HUES6 (cell line): ENCODE data around the gene HEATR9.
"Not testable (repeated sequence)": the region's sequence is repeated elsewhere in the genome, so short reads cannot be mapped to it uniquely, and the experiment has no call there.

ENCODE experiments used
- H3K27ac ChIP-seq: 2 replicates; pipeline ENCODE4 v1.7.0; 2013; ENCODE audit warnings: low read depth, mild to moderate bottlenecking, low read length, inconsistent platforms
- H3K27me3 ChIP-seq: 2 replicates; pipeline ENCODE4 v1.6.1; 2013; ENCODE audit warnings: low read length; ENCODE audit not compliant: control insufficient read depth, insufficient read depth
- H3K36me3 ChIP-seq: 2 replicates; pipeline ENCODE4 v1.6.1; 2013; ENCODE audit warnings: low read length; ENCODE audit not compliant: control insufficient read depth, insufficient read depth
- H3K4me1 ChIP-seq: 2 replicates; pipeline ENCODE4 v1.6.1; 2013; ENCODE audit warnings: low read length; ENCODE audit not compliant: control insufficient read depth, insufficient read depth
- H3K4me3 ChIP-seq: 2 replicates; pipeline ENCODE4 v1.5.1; 2013; ENCODE audit warnings: low read depth, low read length
- H3K9ac ChIP-seq: one replicate; pipeline ENCODE4 v1.6.1; 2013; ENCODE audit warnings: mild to moderate bottlenecking, low read length
- H3K9me3 ChIP-seq: 2 replicates; pipeline ENCODE4 v1.6.1; 2013; ENCODE audit warnings: low read depth, low read length; ENCODE audit not compliant: control insufficient read depth, insufficient read depth

The HEATR9 gene

DNA sequence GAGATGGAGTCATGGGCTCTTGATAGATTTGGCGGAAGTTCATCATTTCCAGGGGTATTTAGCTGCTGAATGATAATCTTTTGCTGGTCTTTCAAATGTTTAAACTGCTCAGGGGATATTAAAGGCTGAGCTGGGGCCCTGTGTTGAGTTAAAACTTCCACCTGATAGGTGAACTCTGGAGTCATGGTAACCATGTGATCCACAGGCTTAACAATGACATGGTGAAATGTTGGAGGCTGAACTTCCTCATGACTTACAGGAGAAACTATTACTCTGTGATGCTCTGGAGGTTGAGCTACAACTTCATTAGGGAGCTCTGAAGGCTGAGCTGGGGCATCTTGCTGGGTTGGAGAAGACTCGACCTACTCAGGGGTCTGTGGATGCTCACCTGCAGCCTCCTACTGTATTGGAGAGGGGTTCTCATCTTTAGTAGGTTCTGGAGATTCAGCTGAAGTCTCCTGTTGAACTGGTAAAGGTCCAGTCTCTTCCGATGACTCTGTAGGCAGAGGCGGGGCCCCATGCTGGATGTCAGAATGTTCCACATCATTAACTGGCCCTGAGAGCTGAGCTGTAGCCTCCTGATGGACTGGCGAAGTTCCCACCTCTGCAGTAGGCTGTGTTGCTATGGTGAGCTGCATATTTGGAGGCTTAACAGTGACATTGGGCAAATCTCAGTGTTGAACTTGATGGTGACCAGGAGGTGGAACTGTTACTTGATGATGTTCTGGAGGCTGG is 37.7 kb upstream of the HEATR9 start:
- H3K4me1 ChIP-seq, result no peaks in the 10 kb centered on the region
- no peak overlapping the region for H3K4me3 ChIP-seq
- no peaks in the 10 kb centered on the region for H3K27me3 ChIP-seq
- no peaks in the 10 kb centered on the region for H3K36me3 ChIP-seq
- H3K9ac ChIP-seq, result no peak overlapping the region
- peaks cover 7% of the 10 kb centered on the region; the same call in 1 of the 2 replicates for H3K9me3 ChIP-seq
- no peak overlapping the region for H3K27ac ChIP-seq

- no peak overlapping the region for H3K27ac ChIP-seq
- no peak overlapping the region for H3K9ac ChIP-seq
- no peaks in the 10 kb centered on the region for H3K4me1 ChIP-seq
Measured at GRCh38 chr17:35903451-35903850, 34.8 kb upstream of the HEATR9 start.

GRCh38 chr17:35901631-35902175 is 33.0 kb upstream of the HEATR9 start:
- Histone ChIP-seq H3K9me3 (no peaks in the 10 kb centered on the region), H3K27me3 (no peaks in the 10 kb centered on the region), H3K36me3 (no peaks in the 10 kb centered on the region), H3K9ac (no peak overlapping the region), H3K4me1 (no peaks in the 10 kb centered on the region), H3K27ac (no peak overlapping the region), H3K4me3 (no peak overlapping the region)

More at GRCh38 chr17:35903451-35903850, 34.8 kb upstream of the HEATR9 start:
- no peaks in the 10 kb centered on the region for H3K36me3 ChIP-seq
- H3K9me3 ChIP-seq, result no peaks in the 10 kb centered on the region
- no peak overlapping the region for H3K4me3 ChIP-seq
- no peaks in the 10 kb centered on the region for H3K27me3 ChIP-seq

DNA sequence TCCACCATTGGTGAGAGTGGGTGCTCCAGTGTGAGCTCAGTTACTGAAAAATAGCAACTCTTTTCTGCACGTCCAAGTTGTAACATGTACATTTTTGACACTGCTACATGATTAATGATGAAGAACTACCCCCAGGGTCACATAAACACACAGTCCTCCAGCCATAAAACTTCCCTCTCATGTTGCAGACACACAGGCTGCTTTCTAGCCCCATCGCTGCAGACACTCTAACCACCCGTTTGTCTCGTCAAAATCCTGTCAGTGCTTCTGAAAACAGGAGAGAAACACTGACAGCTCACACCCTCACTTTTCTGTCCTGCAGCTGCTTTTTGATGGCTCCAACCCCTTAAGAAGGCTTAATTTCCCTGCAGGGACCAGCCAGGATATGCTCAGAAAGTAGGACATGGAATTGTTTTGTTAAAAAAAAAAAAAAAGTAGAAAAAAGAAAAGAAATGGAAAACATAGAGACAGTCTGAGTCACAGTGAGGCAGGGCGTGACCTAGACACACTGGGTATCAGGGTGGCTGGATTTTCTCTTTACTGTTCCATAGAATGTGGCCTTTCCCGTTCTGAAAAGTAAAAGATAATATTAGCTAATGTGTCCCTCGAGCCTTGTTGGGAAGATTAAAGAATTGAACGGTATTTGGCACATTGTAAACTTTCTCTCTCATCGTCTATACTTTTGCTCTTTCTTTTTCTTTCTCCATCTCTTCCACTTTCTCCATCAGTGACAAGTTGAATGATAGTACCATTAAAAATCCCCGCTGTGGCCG is 32.2 kb upstream of the HEATR9 start:
- Histone ChIP-seq H3K4me1 (no peaks in the 10 kb centered on the region), H3K9ac (no peak overlapping the region), H3K36me3 (no peaks in the 10 kb centered on the region), H3K4me3 (no peak overlapping the region), H3K27ac (no peak overlapping the region), H3K9me3 (no peaks in the 10 kb centered on the region), H3K27me3 (no peaks in the 10 kb centered on the region)

DNA sequence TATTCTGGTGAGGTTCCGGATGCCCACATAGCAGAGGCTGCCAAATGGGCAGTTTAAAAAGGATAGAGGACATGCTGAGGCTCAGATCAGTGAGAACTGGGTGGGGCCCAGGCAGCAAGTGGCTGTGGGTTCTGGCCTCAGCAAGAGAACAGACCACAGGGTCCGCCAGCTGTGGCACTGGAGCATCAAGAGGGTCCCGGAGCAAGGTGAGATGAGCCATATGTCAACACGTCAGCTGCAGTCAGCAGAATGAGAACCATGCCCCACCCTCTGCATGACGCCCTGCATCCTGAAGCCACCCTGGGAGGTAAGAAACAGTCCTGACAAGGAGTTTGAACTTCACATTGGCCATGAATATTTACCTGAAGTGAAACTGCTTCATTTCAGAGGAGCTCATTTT is 31.6 kb upstream of the HEATR9 start:
- Histone ChIP-seq H3K9me3 (no peaks in the 10 kb centered on the region), H3K4me1 (no peaks in the 10 kb centered on the region), H3K27me3 (no peaks in the 10 kb centered on the region), H3K4me3 (no peak overlapping the region), H3K9ac (no peak overlapping the region), H3K27ac (no peak overlapping the region), H3K36me3 (no peaks in the 10 kb centered on the region)

DNA sequence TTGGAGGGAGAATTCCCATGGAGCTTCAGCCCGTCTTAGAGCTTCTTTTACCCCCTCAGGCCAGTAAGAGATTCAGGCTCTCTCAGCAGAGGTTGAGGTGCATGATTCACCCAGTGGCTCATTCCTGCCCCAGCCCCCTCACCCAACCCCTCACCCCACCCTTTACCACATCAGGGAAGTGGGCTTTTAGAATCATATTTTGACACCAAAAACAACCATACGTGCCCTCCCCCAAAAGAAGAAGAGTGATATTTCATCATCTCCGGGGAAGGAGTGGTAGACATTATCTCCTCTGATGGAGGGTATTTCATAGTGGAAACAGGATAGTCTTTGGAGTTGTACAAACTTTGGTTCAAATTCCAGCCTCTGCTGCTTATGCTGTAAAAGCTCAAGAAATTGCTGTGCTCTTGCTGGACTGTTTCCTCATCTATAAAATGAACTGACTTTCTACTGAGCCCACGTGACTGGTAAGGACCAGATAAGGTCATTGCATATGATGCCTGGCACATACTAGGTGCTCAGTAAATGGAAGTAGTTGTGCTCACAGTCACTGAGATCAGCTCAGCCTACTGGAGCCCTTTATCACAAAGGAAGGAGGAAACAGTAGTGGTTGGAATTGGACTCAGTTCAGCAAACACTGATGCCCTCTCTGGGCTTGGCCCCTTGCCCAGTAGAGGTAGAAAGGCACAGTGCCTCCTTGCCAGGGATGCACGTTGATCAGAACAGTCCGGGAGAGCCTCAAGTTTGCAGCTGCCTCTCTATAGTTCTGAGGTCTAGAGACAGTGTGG is 29.8 kb upstream of the HEATR9 start:
- Histone ChIP-seq H3K27ac (no peak overlapping the region), H3K4me3 (no peak overlapping the region)

GRCh38 chr17:35897772-35898171 is 29.1 kb upstream of the HEATR9 start:
- not testable (repeated sequence) for H3K27ac ChIP-seq, H3K4me3 ChIP-seq, H3K9ac ChIP-seq, H3K4me1 ChIP-seq, H3K27me3 ChIP-seq, H3K36me3 ChIP-seq, H3K9me3 ChIP-seq

More for the DNA sequence above, 29.8 kb upstream of the HEATR9 start:
- no peaks in the 10 kb centered on the region for H3K36me3 ChIP-seq
- H3K4me1 ChIP-seq, result no peaks in the 10 kb centered on the region
- H3K27me3 ChIP-seq, result no peaks in the 10 kb centered on the region
- H3K9ac ChIP-seq, result no peak overlapping the region
- H3K9me3 ChIP-seq, result no peaks in the 10 kb centered on the region

- Histone ChIP-seq H3K4me3 (no peak overlapping the region), H3K27ac (no peak overlapping the region), H3K27me3 (no peaks in the 10 kb centered on the region), H3K9ac (no peak overlapping the region), H3K4me1 (0 out of 2 replicates have a peak, but pooled peaks cover 3% of the 10 kb centered on the region), H3K9me3 (no peaks in the 10 kb centered on the region), H3K36me3 (no peaks in the 10 kb centered on the region)
Measured at GRCh38 chr17:35895636-35896587, 27.2 kb upstream of the HEATR9 start.

DNA sequence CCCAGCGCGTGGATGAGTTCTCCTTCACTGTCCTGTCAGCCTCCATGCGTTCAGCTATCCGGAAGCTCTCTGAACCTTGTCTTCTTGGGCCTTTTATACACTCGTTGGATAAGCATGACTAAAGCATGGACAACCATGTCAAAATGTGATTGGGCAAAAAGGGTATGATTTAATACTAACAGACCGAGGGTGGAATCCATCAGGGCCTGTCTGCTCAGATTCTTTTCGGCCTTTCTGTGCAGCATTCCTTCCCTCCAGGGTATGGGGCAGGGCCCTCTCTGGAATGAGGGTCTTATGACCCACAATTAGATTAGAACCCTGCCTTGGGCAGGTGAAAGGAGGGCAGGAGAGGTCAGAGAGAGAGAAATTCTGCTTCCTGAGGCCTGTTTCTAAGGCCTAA is 25.5 kb upstream of the HEATR9 start:
- H3K4me3 ChIP-seq, result no peak overlapping the region
- no peaks in the 10 kb centered on the region for H3K36me3 ChIP-seq
- H3K4me1 ChIP-seq, result peaks cover 11% of the 10 kb centered on the region; the same call in 1 of the 2 replicates
- H3K9ac ChIP-seq, result no peak overlapping the region
- no peak overlapping the region for H3K27ac ChIP-seq
- no peaks in the 10 kb centered on the region for H3K9me3 ChIP-seq
- no peaks in the 10 kb centered on the region for H3K27me3 ChIP-seq

DNA sequence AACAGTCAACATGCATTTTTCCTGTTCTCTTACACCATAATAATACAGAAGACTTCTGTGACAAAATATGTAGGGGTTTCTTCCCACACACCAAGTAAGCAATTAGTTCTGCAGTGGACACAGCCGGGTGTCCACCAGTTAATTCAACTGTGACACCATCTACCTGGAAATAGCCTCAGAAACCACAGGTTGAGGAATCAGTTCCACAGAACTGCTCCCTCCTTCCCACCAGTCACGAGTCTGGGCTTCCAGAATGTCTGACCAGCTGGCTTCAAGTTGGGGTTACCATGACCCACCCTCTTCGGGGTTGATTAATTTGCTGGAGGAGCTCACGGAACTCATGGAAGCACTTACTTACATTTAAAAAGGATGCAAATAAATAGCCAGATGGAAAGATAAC is 25.1 kb upstream of the HEATR9 start:
- H3K27me3 ChIP-seq, result no peaks in the 10 kb centered on the region
- H3K9me3 ChIP-seq, result no peaks in the 10 kb centered on the region
- H3K9ac ChIP-seq, result no peak overlapping the region
- peaks cover 11% of the 10 kb centered on the region; the same call in 1 of the 2 replicates for H3K4me1 ChIP-seq
- H3K4me3 ChIP-seq, result no peak overlapping the region
- no peaks in the 10 kb centered on the region for H3K36me3 ChIP-seq
- no peak overlapping the region for H3K27ac ChIP-seq
